Measurements from ENCODE around the gene MORN1. TPM values are rescaled to one million over a fixed set of nuclear protein-coding genes. Genes with fewer than 3 reads are reported as not detected.

Gene MORN1
- polyA plus RNA-seq, 1 donor (not counting 4 experiments of a cell fraction or from before 2014, with no cell fraction given), result 2.1 TPM

GRCh38 chr1:2307972-2308371 lies 83.4 kb downstream of the MORN1 start:
- FAIRE-seq, result no peak
- Histone ChIP-seq H3K36me3 (ENCODE audit: control insufficient read depth in 2 of 2, extremely low read depth in 1 of 2, insufficient read depth in 2 of 2, low read length in 2 of 2) (peaks cover 8 to 25% of the 10 kb centered on the region in 2 experiments), H3K4me2 (ENCODE audit: control insufficient read depth, extremely low read depth, insufficient read depth, low read depth, low read length) (no peak overlapping the region), H4K20me1 (ENCODE audit: control insufficient read depth, extremely low read depth, insufficient read depth, low read length) (no peaks in the 10 kb centered on the region), H3K27ac (ENCODE audit: control insufficient read depth, insufficient read depth, low read length) (no peak overlapping the region), H3K9ac (ENCODE audit: control insufficient read depth, extremely low read depth, insufficient read depth, low read length) (no peak overlapping the region), H3K4me1 (ENCODE audit: control insufficient read depth, extremely low read depth, insufficient read depth, low read length) (no peaks in the 10 kb centered on the region), H3K9me1 (ENCODE audit: control insufficient read depth, extremely low read depth, insufficient read depth, low read length) (no peaks in the 10 kb centered on the region), H3K9me3 (ENCODE audit: control insufficient read depth, low read depth, low read length) (no peaks in the 10 kb centered on the region), H3K4me3 (ENCODE audit: control insufficient read depth in 2 of 3, extremely low read depth in 1 of 3, insufficient read depth in 2 of 3, low read depth in 1 of 3, low read length in 3 of 3) (no peak overlapping the region), H2AFZ (ENCODE audit: control insufficient read depth, low read length) (no peak overlapping the region), H3K79me2 (ENCODE audit: control insufficient read depth, insufficient read depth, low read length) (no peaks in the 10 kb centered on the region), H3K27me3 (ENCODE audit: control insufficient read depth, extremely low read depth, insufficient read depth, low read length) (no peaks in the 10 kb centered on the region)
- no peak for TF ChIP-seq EZH2 (IDR thresholded peaks at IDR 0.05; ENCODE audit: low read length)
- TF ChIP-seq, protein P1, sequence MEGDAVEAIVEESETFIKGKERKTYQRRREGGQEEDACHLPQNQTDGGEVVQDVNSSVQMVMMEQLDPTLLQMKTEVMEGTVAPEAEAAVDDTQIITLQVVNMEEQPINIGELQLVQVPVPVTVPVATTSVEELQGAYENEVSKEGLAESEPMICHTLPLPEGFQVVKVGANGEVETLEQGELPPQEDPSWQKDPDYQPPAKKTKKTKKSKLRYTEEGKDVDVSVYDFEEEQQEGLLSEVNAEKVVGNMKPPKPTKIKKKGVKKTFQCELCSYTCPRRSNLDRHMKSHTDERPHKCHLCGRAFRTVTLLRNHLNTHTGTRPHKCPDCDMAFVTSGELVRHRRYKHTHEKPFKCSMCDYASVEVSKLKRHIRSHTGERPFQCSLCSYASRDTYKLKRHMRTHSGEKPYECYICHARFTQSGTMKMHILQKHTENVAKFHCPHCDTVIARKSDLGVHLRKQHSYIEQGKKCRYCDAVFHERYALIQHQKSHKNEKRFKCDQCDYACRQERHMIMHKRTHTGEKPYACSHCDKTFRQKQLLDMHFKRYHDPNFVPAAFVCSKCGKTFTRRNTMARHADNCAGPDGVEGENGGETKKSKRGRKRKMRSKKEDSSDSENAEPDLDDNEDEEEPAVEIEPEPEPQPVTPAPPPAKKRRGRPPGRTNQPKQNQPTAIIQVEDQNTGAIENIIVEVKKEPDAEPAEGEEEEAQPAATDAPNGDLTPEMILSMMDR (optimal IDR thresholded peaks at IDR 0.05 in 1 of 3, IDR thresholded peaks at IDR 0.05 in 1 of 3, conservative IDR thresholded peaks at IDR 0.05 in 1 of 3; ENCODE audit: extremely low read depth in 1 of 3, insufficient read depth in 2 of 3, low read length in 3 of 3), result no peak
- no peak for DNase-seq (ENCODE audit: low read depth, low spot score)
- dilution Hi-C loops (cut with MboI; ENCODE audit: extremely low pct_ligation_motif_present, low sequenced_read_pairs), result no loop called here

GRCh38 chr1:2307064-2307605 lies 84.2 kb downstream of the MORN1 start:
- H3K9ac ChIP-seq (ENCODE audit: control insufficient read depth, extremely low read depth, insufficient read depth, low read length), result no peak overlapping the region
- no peak overlapping the region for H3K4me3 ChIP-seq (ENCODE audit: control insufficient read depth in 2 of 3, extremely low read depth in 1 of 3, insufficient read depth in 2 of 3, low read depth in 1 of 3, low read length in 3 of 3)
- H3K27ac ChIP-seq (ENCODE audit: control insufficient read depth, insufficient read depth, low read length), result no peak overlapping the region
- H3K9me1 ChIP-seq (ENCODE audit: control insufficient read depth, extremely low read depth, insufficient read depth, low read length), result no peaks in the 10 kb centered on the region
- H4K20me1 ChIP-seq (ENCODE audit: control insufficient read depth, extremely low read depth, insufficient read depth, low read length), result peaks cover 5% of the 10 kb centered on the region
- no peaks in the 10 kb centered on the region for H3K9me3 ChIP-seq (ENCODE audit: control insufficient read depth, low read depth, low read length)
- no peak overlapping the region for H3K4me2 ChIP-seq (ENCODE audit: control insufficient read depth, extremely low read depth, insufficient read depth, low read depth, low read length)
- no peaks in the 10 kb centered on the region for H3K4me1 ChIP-seq (ENCODE audit: control insufficient read depth, extremely low read depth, insufficient read depth, low read length)
- H3K36me3 ChIP-seq (ENCODE audit: control insufficient read depth in 2 of 2, extremely low read depth in 1 of 2, insufficient read depth in 2 of 2, low read length in 2 of 2), result peaks cover 12 to 25% of the 10 kb centered on the region in 2 experiments
- no peak for TF ChIP-seq EZH2 (IDR thresholded peaks at IDR 0.05; ENCODE audit: low read length)
- TF ChIP-seq, protein P1 (optimal IDR thresholded peaks at IDR 0.05 in 1 of 3, IDR thresholded peaks at IDR 0.05 in 1 of 3, conservative IDR thresholded peaks at IDR 0.05 in 1 of 3; ENCODE audit: extremely low read depth in 1 of 3, insufficient read depth in 2 of 3, low read length in 3 of 3), result no peak
- no peak for FAIRE-seq
- dilution Hi-C loops (cut with MboI; ENCODE audit: extremely low pct_ligation_motif_present, low sequenced_read_pairs), result no loop called here
- DNase-seq (ENCODE audit: low read depth, low spot score), result no peak
- H2AFZ ChIP-seq (ENCODE audit: control insufficient read depth, low read length), result no peak overlapping the region
- no peaks in the 10 kb centered on the region for H3K27me3 ChIP-seq (ENCODE audit: control insufficient read depth, extremely low read depth, insufficient read depth, low read length)
- H3K79me2 ChIP-seq (ENCODE audit: control insufficient read depth, insufficient read depth, low read length), result peaks cover 7% of the 10 kb centered on the region
